ENCODE data around the gene IFT20.

IFT20 gene

GRCh38 chr17:28346746-28347246 is 11.5 kb upstream of the IFT20 start:
- no peak overlapping the region for H3K4me3 ChIP-seq (ENCODE audit: low read depth, low read length)
- peak; percentile 64 for TF ChIP-seq CTCF (conservative IDR thresholded peaks at IDR 0.05; ENCODE audit: low read depth, low read length)
- peak; percentile 78 for DNase-seq (ENCODE audit: low read depth)

- peak; percentile 67 for DNase-seq (ENCODE audit: low read depth)
- TF ChIP-seq CTCF (conservative IDR thresholded peaks at IDR 0.05; ENCODE audit: low read depth, low read length): no peak
- H3K4me3 ChIP-seq (ENCODE audit: low read depth, low read length): no peak overlapping the region
These were observed 10.9 kb upstream of the IFT20 start for GRCh38 chr17:28346199-28346580.

GRCh38 chr17:28345419-28346198 is 10.3 kb upstream of the IFT20 start:
- H3K4me3 ChIP-seq (ENCODE audit: low read depth, low read length): no peak overlapping the region
- DNase-seq (ENCODE audit: low read depth): no peak
- TF ChIP-seq CTCF (conservative IDR thresholded peaks at IDR 0.05; ENCODE audit: low read depth, low read length): no peak

GRCh38 chr17:28344435-28344901 is 9.2 kb upstream of the IFT20 start:
- no peak for DNase-seq (ENCODE audit: low read depth)
- TF ChIP-seq CTCF (conservative IDR thresholded peaks at IDR 0.05; ENCODE audit: low read depth, low read length): no peak

GRCh38 chr17:28344011-28344410 is 8.7 kb upstream of the IFT20 start:
- TF ChIP-seq CTCF (conservative IDR thresholded peaks at IDR 0.05; ENCODE audit: low read depth, low read length): no peak

More at GRCh38 chr17:28344435-28344901, 9.2 kb upstream of the IFT20 start:
- no peak overlapping the region for H3K4me3 ChIP-seq (ENCODE audit: low read depth, low read length)

GRCh38 chr17:28343491-28343932 is 8.2 kb upstream of the IFT20 start:
- DNase-seq (ENCODE audit: low read depth): no peak
- no peak overlapping the region for H3K4me3 ChIP-seq (ENCODE audit: low read depth, low read length)
- TF ChIP-seq CTCF (conservative IDR thresholded peaks at IDR 0.05; ENCODE audit: low read depth, low read length): no peak

More at GRCh38 chr17:28344011-28344410, 8.7 kb upstream of the IFT20 start:
- DNase-seq (ENCODE audit: low read depth): no peak
- no peak overlapping the region for H3K4me3 ChIP-seq (ENCODE audit: low read depth, low read length)
